Urothelium cell line (cell line): ENCODE data around the gene SMYD2.

Source experiments
- DNase-seq: peaks from one replicate; pipeline ENCODE4 v3.0.0; 2011; ENCODE audit warnings: low spot score, mixed read lengths
- FAIRE-seq: peaks from 2 replicates; lab custom pipeline; 2011; peaks lifted over from hg19 to GRCh38; lab: Jason Lieb, UNC

SMYD2 gene

GRCh38 chr1:214354440-214355148 lies 73.6 kb downstream of the SMYD2 start:
- FAIRE-seq (no peak), DNase-seq (no peak)

GRCh38 chr1:214360116-214360515 lies 79.2 kb downstream of the SMYD2 start:
- no peak for DNase-seq
- FAIRE-seq = no peak

- DNase-seq = no peak
- no peak for FAIRE-seq
These were observed 79.7 kb downstream of the SMYD2 start for GRCh38 chr1:214360525-214361164.

DNA sequence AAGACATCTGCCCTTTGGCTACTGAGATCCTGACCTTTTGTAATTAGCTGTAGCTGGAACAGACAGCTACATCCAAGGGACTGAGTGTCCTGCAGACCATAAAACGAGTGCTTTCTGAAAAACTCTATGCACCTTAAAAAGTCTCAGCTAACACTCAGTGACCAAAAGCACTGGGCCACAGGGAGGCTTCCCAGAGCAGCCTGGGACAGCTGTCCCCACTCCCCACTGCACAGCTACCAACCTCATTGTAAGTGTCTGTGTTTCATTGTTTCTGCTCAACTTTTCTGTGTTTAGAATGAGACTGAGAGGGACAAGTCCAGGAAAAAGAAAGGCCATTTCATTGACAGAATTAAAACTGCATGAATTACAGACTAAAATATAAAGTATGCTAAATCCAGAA lies 80.7 kb downstream of the SMYD2 start:
- DNase-seq (no peak), FAIRE-seq (no peak)

DNA sequence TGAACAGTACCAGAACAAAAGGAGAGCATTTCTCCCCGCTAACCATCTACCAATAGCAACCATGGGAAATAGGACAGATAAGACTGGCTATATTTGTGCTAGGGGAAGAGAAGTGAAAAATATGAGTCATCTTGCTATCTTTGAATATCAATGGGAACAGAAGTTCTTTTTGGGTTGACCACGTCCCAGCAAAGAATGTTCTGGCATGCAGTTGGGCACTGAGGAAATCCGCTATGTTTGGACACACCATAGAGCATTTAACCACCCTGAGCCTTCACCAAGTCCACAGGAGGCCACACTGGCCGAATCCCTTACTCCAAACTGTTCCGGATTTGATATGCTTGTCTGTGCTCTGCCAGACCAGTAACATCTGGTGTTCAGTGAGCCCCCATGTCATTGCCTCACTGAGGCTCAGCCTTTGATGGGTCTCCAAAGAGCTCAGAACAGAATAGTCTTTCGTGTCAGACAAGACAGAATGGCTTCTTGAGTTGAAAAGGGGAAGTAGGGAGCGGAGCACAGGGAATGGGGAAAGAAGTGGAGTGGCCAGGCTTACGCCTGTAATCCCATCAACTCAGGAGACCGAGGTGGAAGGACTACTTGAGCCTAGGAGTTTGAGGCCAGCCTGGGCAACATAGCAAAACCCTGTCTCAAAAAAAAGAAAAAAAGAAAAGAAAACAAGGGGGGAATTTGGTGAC lies 81.4 kb downstream of the SMYD2 start:
- no peak for DNase-seq
- FAIRE-seq = no peak

DNA sequence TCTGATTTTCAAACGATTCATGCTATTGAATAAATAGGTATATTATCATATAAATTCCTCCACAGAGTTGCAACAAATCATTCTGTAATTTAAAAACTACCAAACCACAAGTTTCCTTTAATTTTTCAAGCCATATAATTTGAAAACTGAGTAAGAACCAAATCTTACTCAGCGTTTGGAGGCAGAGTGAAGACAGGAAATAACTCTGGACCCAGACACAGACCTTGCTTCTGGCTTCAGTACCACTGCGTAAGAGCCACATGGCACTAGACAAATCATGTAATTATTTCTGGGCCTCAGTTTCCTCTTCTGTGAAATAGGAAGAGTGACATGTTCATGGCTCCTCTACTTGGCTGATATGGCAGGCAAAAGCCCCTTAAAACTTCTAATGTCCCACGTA lies 82.4 kb downstream of the SMYD2 start:
- DNase-seq = no peak
- FAIRE-seq = no peak

- DNase-seq (no peak), FAIRE-seq (no peak)
These were observed 83.4 kb downstream of the SMYD2 start for GRCh38 chr1:214364386-214364785.

DNA sequence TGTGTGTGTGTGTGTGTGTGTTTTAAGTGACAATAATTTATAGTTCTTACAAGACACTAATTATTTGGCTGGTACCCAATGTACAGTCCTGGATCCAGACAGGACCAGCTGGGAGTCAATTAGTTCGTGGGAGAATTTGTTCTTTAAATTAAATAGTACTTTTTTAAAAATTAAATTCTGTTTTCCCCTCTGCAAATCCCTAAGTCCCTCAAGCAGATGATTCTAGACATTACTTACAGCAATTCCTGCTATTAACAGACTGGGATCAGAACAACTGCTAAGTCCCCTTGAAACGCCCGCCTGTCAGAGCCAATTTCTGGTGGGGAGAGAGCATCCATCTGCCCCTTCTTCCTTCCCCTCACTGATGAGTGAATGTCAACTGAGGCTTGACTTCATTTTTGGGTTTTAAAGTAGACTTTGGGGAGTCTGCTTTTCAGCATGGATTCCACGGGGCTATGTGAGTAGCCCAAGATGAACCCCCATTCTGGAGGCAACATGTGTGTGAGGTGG lies 83.9 kb downstream of the SMYD2 start:
- DNase-seq (no peak), FAIRE-seq (no peak)

GRCh38 chr1:214367841-214368240 lies 86.9 kb downstream of the SMYD2 start:
- no peak for FAIRE-seq

GRCh38 chr1:214369364-214369763 lies 88.4 kb downstream of the SMYD2 start:
- DNase-seq (no peak), FAIRE-seq (no peak)

More at GRCh38 chr1:214367841-214368240, 86.9 kb downstream of the SMYD2 start:
- no peak for DNase-seq

GRCh38 chr1:214370615-214371014 lies 89.7 kb downstream of the SMYD2 start:
- no peak for FAIRE-seq
- DNase-seq = no peak

DNA sequence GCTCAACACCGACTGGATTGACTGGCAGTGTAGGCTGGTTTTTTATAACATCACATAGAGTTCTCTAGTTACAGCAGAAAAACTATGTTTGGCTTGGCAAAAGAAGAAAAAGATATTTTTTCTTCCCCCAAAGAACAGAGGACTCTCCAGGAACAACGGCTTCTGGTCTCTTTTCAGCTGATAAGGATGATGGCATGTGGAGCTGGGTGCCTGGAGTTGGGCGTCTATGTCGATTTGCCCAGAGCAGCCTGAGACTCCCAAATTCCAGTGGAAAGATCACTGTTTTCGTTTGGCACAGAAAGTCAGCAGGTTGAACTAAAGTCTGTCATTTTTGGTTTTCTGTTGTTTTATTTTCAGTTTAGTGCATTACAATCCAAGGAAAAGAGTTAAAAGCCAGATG lies 91.1 kb downstream of the SMYD2 start:
- FAIRE-seq (no peak), DNase-seq (no peak)

GRCh38 chr1:214377485-214377884 lies 96.5 kb downstream of the SMYD2 start:
- DNase-seq (no peak), FAIRE-seq (no peak)

GRCh38 chr1:214377886-214378285 lies 96.9 kb downstream of the SMYD2 start:
- DNase-seq (peak; percentile 20), FAIRE-seq (no peak)

DNA sequence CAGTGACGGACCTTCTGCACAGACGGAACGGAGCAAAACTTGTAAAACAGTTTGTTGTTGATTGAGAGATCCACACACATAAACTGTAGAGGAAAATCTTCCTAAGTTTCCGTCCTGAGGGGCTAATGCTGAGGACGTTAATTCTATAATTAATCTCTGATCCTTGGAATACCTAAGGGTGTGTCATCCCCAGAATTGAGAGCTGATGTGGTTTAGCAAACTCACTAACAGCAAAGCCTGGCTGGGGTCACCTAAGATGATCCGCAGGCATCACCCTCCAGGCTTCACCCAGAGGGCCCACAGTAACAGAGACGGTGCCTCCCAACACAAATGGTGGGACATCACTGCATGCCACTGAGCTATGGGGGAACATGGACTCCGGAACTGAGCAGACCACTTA lies 97.5 kb downstream of the SMYD2 start:
- DNase-seq (no peak), FAIRE-seq (no peak)

DNA sequence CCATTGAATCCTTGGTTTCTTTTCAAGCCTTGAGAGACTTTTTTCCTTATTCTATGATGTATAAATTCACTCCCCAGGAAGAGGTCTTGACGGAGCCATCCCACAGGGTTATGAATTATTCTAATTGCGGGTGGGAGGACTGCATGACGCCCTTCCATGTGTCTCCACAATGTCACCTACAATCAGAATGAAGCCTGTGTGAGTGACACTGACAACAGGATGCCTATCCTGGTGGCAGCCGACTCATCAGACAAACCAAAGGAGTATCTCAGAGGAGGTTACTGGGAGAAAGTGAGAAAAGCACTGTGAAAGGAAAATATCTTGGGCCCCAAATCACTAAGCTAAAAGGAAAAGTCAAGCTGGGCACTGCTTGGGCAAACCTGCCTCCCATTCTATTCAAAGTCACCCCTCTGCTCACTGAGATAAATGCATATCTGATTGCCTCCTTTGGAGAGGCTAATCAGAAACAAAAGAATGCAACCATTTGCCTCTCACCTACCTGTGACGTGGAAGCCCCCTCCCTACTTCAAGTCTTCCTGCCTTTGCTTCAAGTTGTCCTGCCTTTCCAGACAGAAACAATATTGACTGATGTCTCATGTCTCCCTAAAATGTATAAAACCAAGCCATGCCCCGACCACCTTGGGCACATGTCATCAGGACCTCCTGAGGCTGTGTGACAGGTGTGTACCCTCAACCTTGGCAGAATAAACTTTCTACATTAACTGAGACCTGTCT lies 98.4 kb downstream of the SMYD2 start:
- DNase-seq (no peak), FAIRE-seq (no peak)

- no peak for FAIRE-seq
- DNase-seq = no peak
These were observed 99.4 kb downstream of the SMYD2 start for GRCh38 chr1:214380396-214380795.

DNA sequence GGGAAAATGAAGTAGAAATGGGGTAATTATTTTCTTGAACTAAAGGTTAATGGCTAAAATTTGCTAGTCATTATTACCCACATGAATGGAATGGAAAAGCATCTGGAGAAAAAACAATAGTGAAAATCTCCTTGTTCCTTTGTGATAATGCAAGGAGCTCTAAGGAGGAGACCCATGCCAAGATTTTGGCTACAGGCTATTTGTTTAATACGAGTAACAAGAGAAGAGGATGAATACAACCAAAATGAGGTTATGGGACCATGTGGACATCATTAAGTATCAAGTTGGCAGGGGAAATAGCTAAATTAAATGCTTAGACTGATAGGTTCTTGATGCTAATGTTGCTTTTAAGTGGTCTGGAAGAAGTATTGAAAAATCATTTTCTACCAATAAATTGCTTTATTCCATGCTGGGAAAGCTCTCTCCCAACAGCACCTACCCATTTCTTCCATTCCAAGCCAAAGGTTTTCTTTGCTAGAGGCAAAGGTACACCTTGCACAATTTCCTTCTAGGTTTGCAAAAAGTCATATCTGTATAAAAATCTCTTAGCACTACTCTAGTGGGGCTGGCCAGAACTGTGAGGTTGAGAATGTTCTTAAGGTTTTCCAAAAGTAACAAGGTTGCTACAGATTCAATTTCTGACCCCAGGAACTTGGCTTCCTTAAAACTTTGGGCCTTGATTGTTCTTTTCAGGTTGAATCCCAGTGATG lies 100.2 kb downstream of the SMYD2 start:
- DNase-seq (no peak), FAIRE-seq (no peak)

GRCh38 chr1:214383381-214384372 lies 102.7 kb downstream of the SMYD2 start:
- FAIRE-seq = no peak
- no peak for DNase-seq
